Glutamatergic neuron (in vitro differentiated cells): ENCODE data around the gene DAGLA. TPM values are rescaled to one million over a fixed set of nuclear protein-coding genes. Genes with fewer than 3 reads are reported as not detected.

Experiments
- DNase-seq: peaks from one replicate; pipeline ENCODE4 v3.0.0; 2022
- H3K27ac Mint-ChIP-seq: one replicate; pipeline ENCODE4 v1.8.0; 2020; ENCODE audit warnings: mild to moderate bottlenecking, mixed read lengths, inconsistent platforms; ENCODE audit not compliant: unreplicated experiment
- H3K27me3 Mint-ChIP-seq: one replicate; pipeline ENCODE4 v1.8.0; 2020; ENCODE audit warnings: mild to moderate bottlenecking, moderate library complexity, mixed read lengths, inconsistent platforms; ENCODE audit not compliant: unreplicated experiment
- H3K36me3 Mint-ChIP-seq: one replicate; pipeline ENCODE4 v1.8.0; 2020; ENCODE audit warnings: mild to moderate bottlenecking, mixed read lengths, inconsistent platforms; ENCODE audit not compliant: unreplicated experiment
- H3K4me1 Mint-ChIP-seq: one replicate; pipeline ENCODE4 v1.8.0; 2020; ENCODE audit warnings: mild to moderate bottlenecking, low read depth, mixed read lengths, inconsistent platforms; ENCODE audit not compliant: unreplicated experiment
- H3K4me3 Mint-ChIP-seq: one replicate; pipeline ENCODE4 v1.8.0; 2020; ENCODE audit warnings: mild to moderate bottlenecking, mixed read lengths, inconsistent platforms; ENCODE audit not compliant: unreplicated experiment
- H3K9me3 Mint-ChIP-seq: one replicate; pipeline ENCODE4 v1.8.0; 2020; ENCODE audit warnings: mild to moderate bottlenecking, moderate library complexity, mixed read lengths, inconsistent platforms; ENCODE audit not compliant: unreplicated experiment
- total RNA-seq: library from RNA; stranded (reverse); fragmentation: NEBNext Ultra II Directional; extraction: Animal tissue kit (Norgen Biotek cat#: 25700); gene quantifications from one replicate; pipeline ENCODE4 v1.2.1, GENCODE V29; 2021; ENCODE audit not compliant: unreplicated experiment
- TF ChIP-seq, protein P1 (sequence below): fragments of 200-600 bp; sonication (generic); IDR thresholded peaks from one replicate; pipeline ENCODE4 v1.5.0; 2021; ENCODE audit not compliant: partially characterized antibody, unreplicated experiment

DAGLA gene
- total RNA-seq, 1 donor from 2014 or later = 9.6 TPM

DNA sequence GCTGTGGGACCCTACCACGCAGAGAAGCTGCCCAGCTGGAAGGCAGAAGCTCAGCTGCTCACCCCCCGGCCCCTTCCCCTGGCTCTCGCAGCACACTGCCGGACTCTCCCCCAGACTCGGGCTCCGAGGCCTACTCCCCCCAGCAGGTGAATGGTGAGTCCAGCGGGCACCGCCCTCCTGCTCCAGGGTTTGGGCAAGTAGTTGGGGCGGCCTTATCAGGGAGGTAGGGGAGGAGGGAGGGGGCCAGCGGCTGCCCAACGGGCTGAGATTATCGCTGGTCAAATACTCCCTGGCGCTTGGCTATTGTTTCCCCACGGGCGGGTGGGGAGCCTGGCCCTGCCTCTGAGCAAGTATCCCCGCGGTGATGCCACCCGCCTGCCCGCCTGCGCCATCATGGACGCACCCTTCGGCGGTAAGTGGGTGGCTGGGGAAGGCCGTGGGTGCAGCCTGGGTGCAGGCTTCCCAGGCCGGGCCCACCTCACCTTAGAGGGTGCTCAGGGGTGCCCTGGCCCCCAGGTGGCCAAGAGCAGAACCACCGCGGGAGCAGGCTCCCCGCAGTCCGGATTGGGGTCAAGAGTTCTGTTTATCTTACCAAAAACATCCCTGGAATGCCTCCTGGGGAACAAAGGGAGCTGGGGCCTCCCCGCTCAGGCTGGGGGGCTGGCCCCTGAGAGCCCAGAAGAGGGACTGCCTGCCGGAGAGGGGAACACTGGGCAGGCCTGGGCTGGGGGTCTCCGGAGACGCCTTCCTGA, 89.2 kb downstream of the DAGLA start:
- no peak overlapping the region for H3K27ac Mint-ChIP-seq
- peaks cover 8% of the 10 kb centered on the region for H3K27me3 Mint-ChIP-seq
- DNase-seq = no peak
- peaks cover 3% of the 10 kb centered on the region for H3K4me1 Mint-ChIP-seq
- TF ChIP-seq, protein P1, sequence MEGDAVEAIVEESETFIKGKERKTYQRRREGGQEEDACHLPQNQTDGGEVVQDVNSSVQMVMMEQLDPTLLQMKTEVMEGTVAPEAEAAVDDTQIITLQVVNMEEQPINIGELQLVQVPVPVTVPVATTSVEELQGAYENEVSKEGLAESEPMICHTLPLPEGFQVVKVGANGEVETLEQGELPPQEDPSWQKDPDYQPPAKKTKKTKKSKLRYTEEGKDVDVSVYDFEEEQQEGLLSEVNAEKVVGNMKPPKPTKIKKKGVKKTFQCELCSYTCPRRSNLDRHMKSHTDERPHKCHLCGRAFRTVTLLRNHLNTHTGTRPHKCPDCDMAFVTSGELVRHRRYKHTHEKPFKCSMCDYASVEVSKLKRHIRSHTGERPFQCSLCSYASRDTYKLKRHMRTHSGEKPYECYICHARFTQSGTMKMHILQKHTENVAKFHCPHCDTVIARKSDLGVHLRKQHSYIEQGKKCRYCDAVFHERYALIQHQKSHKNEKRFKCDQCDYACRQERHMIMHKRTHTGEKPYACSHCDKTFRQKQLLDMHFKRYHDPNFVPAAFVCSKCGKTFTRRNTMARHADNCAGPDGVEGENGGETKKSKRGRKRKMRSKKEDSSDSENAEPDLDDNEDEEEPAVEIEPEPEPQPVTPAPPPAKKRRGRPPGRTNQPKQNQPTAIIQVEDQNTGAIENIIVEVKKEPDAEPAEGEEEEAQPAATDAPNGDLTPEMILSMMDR = peak; percentile 34
- H3K36me3 Mint-ChIP-seq = no peaks in the 10 kb centered on the region
- no peak overlapping the region for H3K4me3 Mint-ChIP-seq
- peaks cover 2% of the 10 kb centered on the region for H3K9me3 Mint-ChIP-seq

DNA sequence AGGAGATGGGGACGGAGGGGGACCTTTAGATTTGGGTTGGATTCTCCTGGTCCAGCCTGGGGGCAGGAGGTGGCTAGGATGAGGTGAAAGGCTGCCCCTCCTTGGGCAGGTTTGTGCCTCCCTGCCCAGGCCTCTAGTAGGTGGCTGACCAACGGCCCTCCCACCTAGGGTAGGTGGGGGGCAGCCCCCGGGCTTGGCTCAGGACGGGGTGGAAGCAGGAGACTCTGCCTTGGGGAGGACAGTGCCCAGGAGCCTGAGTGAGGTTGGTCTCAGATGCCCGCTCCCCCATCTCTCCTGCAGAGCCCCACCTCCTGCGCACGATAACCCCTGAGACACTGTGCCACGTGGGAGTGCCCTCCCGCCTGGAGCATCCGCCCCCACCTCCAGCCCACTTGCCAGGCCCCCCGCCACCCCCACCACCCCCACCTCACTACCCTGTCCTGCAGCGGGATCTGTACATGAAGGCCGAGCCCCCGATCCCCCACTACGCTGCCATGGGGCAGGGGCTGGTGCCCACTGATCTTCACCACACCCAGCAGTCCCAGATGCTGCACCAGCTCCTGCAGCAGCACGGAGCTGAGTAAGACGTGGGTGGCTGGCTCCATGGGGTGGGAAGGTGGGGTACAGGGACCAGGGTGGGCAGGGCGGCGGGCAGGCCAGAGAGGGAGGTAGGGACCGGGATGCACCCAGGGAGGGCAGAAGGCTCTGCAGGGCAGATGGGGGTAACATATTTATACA, 89.9 kb downstream of the DAGLA start:
- Mint-ChIP-seq H3K36me3 (no peaks in the 10 kb centered on the region), H3K4me3 (no peak overlapping the region), H3K27ac (no peak overlapping the region), H3K27me3 (peaks cover 10% of the 10 kb centered on the region), H3K4me1 (peaks cover 3% of the 10 kb centered on the region), H3K9me3 (peaks cover 2% of the 10 kb centered on the region)
- TF ChIP-seq, protein P1 = no peak
- no peak for DNase-seq

DNA sequence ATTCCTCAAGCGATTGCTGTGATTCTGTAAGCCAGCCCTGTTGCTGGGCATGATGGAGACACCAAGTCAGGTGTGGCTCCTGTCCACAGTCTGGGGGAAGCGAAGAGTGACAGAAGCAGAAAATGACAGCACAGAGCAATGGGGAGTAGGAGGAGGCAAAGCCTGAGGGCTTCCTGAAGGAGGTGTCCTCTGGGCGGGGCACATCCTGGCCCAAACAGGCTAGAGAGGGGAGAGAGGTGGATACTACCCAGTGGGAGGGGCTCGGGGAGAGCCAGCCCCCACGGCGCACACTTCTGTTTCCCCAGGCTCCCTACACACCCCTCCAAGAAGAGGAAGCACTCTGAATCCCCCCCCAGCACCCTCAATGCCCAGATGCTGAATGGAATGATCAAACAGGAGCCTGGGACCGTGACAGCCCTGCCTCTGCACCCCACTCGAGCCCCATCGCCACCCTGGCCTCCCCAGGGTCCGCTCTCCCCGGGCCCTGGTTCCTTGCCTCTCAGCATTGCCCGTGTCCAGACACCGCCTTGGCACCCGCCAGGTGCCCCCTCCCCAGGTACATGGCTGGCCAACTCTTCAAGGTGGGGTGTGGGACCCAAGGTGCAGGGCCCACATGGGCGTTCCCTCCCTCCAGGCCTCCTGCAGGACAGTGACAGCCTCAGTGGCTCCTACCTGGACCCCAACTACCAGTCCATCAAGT, 91.2 kb downstream of the DAGLA start:
- DNase-seq = no peak
- Mint-ChIP-seq H3K36me3 (no peaks in the 10 kb centered on the region), H3K4me1 (peaks cover 1% of the 10 kb centered on the region), H3K4me3 (no peak overlapping the region), H3K9me3 (peaks cover 2% of the 10 kb centered on the region), H3K27ac (no peak overlapping the region), H3K27me3 (peaks cover 12% of the 10 kb centered on the region)
- TF ChIP-seq, protein P1 = no peak

DNA sequence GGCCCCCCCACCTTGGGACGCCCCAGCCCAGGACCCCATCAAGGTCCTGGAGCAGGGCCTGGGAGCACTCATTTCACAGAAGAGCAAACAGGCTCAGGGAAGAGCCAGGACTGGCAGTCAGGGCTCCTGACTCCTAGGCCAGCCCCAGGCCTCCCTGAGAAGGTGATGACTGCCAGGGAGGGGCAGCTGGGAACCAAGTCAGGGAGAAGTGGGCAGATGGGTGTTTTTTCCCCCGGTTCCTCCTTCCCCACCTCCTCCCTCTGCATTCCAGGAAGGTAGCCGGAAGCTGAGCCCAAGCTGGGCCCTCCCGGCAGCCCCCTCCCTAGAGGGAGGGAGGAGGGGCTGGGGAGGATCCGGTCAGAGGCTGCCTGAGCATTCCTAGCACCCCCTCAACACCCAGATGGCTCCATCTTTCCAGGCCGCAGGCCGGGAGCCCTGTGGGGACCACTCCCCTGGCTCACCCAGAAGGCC, 91.8 kb downstream of the DAGLA start:
- no peak for DNase-seq
- Mint-ChIP-seq H3K27ac (no peak overlapping the region), H3K4me1 (peaks cover 1% of the 10 kb centered on the region), H3K27me3 (peaks cover 12% of the 10 kb centered on the region), H3K4me3 (no peak overlapping the region), H3K9me3 (peaks cover 2% of the 10 kb centered on the region), H3K36me3 (no peaks in the 10 kb centered on the region)
- TF ChIP-seq, protein P1 = no peak
